ENCODE measurements around the gene KLRG1.

KLRG1 gene

GRCh38 chr12:9043766-9044165, 54.4 kb downstream of the KLRG1 start:
- DNase-seq, result no peak

GRCh38 chr12:9047105-9047504, 57.8 kb downstream of the KLRG1 start:
- no peak for DNase-seq

- no peak for DNase-seq
These were observed 59.6 kb downstream of the KLRG1 start for GRCh38 chr12:9048930-9049329.

- peak; percentile 30 to 55 for DNase-seq
These were observed 60.3 kb downstream of the KLRG1 start for GRCh38 chr12:9049520-9050133.

- DNase-seq, result no peak
These were observed 61.3 kb downstream of the KLRG1 start for GRCh38 chr12:9050521-9051157.

- DNase-seq, result no peak
These were observed 61.8 kb downstream of the KLRG1 start for GRCh38 chr12:9051158-9051550.

GRCh38 chr12:9052610-9053009, 63.3 kb downstream of the KLRG1 start:
- DNase-seq, result no peak

All from activated CD4-positive, alpha-beta T cell treated with anti-CD3 and anti-CD28 coated beads for 4 hours (primary cell).